ENCODE results near the gene ATG10.

DNA sequence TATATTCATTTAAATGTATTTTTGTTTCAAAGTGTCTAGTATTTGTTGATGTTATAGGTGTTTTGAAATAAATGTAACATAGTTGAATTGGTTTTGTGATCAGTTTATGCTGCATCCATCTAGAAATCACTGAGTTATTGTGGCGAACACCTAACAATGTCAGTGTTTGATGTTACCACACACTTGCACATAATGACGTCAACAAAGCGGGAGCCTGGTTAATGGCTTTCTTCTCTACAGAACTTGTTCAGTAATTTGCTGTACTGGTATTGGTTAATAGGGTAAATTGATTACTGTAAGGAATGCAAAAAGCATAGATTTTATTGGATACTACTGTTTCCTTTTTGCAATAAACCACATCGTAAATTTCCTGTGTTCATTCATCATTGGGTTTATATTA is 133.0 kb downstream of the ATG10 start:
- TF ChIP-seq, protein P1, sequence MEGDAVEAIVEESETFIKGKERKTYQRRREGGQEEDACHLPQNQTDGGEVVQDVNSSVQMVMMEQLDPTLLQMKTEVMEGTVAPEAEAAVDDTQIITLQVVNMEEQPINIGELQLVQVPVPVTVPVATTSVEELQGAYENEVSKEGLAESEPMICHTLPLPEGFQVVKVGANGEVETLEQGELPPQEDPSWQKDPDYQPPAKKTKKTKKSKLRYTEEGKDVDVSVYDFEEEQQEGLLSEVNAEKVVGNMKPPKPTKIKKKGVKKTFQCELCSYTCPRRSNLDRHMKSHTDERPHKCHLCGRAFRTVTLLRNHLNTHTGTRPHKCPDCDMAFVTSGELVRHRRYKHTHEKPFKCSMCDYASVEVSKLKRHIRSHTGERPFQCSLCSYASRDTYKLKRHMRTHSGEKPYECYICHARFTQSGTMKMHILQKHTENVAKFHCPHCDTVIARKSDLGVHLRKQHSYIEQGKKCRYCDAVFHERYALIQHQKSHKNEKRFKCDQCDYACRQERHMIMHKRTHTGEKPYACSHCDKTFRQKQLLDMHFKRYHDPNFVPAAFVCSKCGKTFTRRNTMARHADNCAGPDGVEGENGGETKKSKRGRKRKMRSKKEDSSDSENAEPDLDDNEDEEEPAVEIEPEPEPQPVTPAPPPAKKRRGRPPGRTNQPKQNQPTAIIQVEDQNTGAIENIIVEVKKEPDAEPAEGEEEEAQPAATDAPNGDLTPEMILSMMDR (IDR thresholded peaks at IDR 0.05), result no peak
- no peak for TF ChIP-seq EP300 (IDR thresholded peaks at IDR 0.05)
- no peak for TF ChIP-seq POLR2A (IDR thresholded peaks at IDR 0.05)
- no peak for TF ChIP-seq POLR2AphosphoS5 (IDR thresholded peaks at IDR 0.05)

Measured in gastroesophageal sphincter (tissue), 3 donors.